ENCODE data around the gene GRK5. TPM values are rescaled to one million over a fixed set of nuclear protein-coding genes. Genes with fewer than 3 reads are reported as not detected.
"Not testable (repeated sequence)": the region's sequence is repeated elsewhere in the genome, so short reads cannot be mapped to it uniquely, and the experiment has no call there.

Gene GRK5
- total RNA-seq, 1 experiment from 2014 or later: 29.0 TPM

DNA sequence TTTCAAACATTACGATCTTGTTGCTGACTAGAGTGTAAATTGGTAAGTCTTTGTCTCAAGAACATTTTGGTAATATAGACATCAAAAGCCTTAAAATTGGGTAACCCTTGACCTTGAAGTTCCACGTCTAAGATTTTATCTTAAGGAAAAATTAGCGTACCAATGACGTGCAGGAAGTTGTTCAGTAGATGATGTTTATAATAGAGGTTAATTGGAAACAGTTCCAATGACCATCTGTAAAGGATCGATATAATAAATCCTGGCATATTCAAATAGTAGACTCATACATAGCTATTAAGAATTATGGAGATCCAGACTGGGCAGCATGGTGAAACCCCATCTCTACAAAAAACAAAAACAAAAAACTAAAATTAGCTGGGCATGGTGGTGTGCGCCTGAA is 20.5 kb downstream of the GRK5 start:
- Histone ChIP-seq H3K4me1 (ENCODE audit: control insufficient read depth, insufficient read depth, low read length) (peaks cover 12% of the 10 kb centered on the region), H3K9me3 (ENCODE audit: control insufficient read depth, insufficient read depth, low read depth, low read length) (no peaks in the 10 kb centered on the region), H3K4me3 (ENCODE audit: low read depth in 2 of 2, low read length in 2 of 2) (no peak overlapping the region), H3K27me3 (ENCODE audit: control insufficient read depth, insufficient read depth, low read length) (no peaks in the 10 kb centered on the region), H3K27ac (ENCODE audit: low read length) (no peak overlapping the region), H3K36me3 (ENCODE audit: control insufficient read depth, insufficient read depth, low read length) (no peaks in the 10 kb centered on the region)
- intact Hi-C loops (cut with micrococcal nuclease; ENCODE audit: unreplicated experiment): no loop called here
- CTCF ChIA-PET: interaction anchor here (0.7 kb wide), 1 partner anchor 13 kb away, joined by 4 read pairs; no protein-coding TSS in a partner anchor
- POLR2A ChIA-PET: no interaction called here
- BruUV-seq (replicated peaks): no TSS peak
- ATAC-seq (no peak), DNase-seq (ENCODE audit: low read depth, low spot score) (no peak)
- TF ChIP-seq REST (IDR thresholded peaks at IDR 0.05; ENCODE audit: insufficient read depth in 1 of 2, low read depth in 2 of 2, low read length in 1 of 2): no peak
- TF ChIP-seq, protein P1, sequence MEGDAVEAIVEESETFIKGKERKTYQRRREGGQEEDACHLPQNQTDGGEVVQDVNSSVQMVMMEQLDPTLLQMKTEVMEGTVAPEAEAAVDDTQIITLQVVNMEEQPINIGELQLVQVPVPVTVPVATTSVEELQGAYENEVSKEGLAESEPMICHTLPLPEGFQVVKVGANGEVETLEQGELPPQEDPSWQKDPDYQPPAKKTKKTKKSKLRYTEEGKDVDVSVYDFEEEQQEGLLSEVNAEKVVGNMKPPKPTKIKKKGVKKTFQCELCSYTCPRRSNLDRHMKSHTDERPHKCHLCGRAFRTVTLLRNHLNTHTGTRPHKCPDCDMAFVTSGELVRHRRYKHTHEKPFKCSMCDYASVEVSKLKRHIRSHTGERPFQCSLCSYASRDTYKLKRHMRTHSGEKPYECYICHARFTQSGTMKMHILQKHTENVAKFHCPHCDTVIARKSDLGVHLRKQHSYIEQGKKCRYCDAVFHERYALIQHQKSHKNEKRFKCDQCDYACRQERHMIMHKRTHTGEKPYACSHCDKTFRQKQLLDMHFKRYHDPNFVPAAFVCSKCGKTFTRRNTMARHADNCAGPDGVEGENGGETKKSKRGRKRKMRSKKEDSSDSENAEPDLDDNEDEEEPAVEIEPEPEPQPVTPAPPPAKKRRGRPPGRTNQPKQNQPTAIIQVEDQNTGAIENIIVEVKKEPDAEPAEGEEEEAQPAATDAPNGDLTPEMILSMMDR (IDR thresholded peaks at IDR 0.05): no peak
- no peak for TF ChIP-seq TCF7L2 (IDR thresholded peaks at IDR 0.05; ENCODE audit: low read depth, low read length)
- TF ChIP-seq SIN3A (IDR thresholded peaks at IDR 0.05; ENCODE audit: borderline replicate concordance, insufficient read depth, low read depth, low read length): no peak
- no peak for TF ChIP-seq POLR2AphosphoS5 (IDR thresholded peaks at IDR 0.05; ENCODE audit: low read depth, low read length)
- in situ Hi-C loops (cut with HindIII; ENCODE audit: low pct_unique_long_range_greater_than_20kb, low sequenced_read_pairs): no loop called here

DNA sequence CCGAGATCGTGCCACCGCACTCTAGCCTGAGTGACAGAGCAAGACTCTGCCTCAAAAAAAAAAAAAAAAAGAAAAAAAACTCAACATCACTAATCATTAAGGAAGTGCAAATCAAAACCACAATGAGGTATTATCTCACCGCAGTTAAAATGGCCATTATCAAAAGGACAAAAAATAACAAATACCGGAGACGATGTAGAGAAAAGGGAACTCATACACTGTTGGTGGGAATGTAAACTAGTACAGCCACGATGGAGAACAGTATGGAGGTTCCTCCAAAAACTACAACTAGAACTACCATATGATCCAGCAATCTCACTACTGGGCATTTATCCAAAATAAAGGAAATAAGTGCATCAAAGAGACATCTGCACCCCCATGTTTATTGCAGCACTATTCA is 24.3 kb downstream of the GRK5 start:
- H3K27ac ChIP-seq (ENCODE audit: low read length): no peak overlapping the region
- H3K36me3 ChIP-seq (ENCODE audit: control insufficient read depth, insufficient read depth, low read length): no peaks in the 10 kb centered on the region
- CTCF ChIA-PET: no interaction called here
- POLR2A ChIA-PET: no interaction called here
- BruUV-seq (replicated peaks): no TSS peak
- intact Hi-C loops (cut with micrococcal nuclease; ENCODE audit: unreplicated experiment) (no loop called here), in situ Hi-C loops (cut with HindIII; ENCODE audit: low pct_unique_long_range_greater_than_20kb, low sequenced_read_pairs) (no loop called here)
- TF ChIP-seq POLR2AphosphoS5 (IDR thresholded peaks at IDR 0.05; ENCODE audit: low read depth, low read length): no peak
- no peaks in the 10 kb centered on the region for H3K27me3 ChIP-seq (ENCODE audit: control insufficient read depth, insufficient read depth, low read length)
- ATAC-seq (no peak), DNase-seq (ENCODE audit: low read depth, low spot score) (no peak)
- no peak overlapping the region for H3K4me3 ChIP-seq (ENCODE audit: low read depth in 2 of 2, low read length in 2 of 2)
- H3K9me3 ChIP-seq (ENCODE audit: control insufficient read depth, insufficient read depth, low read depth, low read length): no peaks in the 10 kb centered on the region
- peaks cover 25% of the 10 kb centered on the region for H3K4me1 ChIP-seq (ENCODE audit: control insufficient read depth, insufficient read depth, low read length)

- H3K9me3 ChIP-seq (ENCODE audit: control insufficient read depth, insufficient read depth, low read depth, low read length); ATAC-seq; POLR2A ChIA-PET; H3K27me3 ChIP-seq (ENCODE audit: control insufficient read depth, insufficient read depth, low read length); BruUV-seq (replicated peaks); DNase-seq (ENCODE audit: low read depth, low spot score); CTCF ChIA-PET; H3K27ac ChIP-seq (ENCODE audit: low read length); H3K4me3 ChIP-seq (ENCODE audit: low read depth in 2 of 2, low read length in 2 of 2); H3K36me3 ChIP-seq (ENCODE audit: control insufficient read depth, insufficient read depth, low read length); in situ Hi-C loops (cut with HindIII; ENCODE audit: low pct_unique_long_range_greater_than_20kb, low sequenced_read_pairs); intact Hi-C loops (cut with micrococcal nuclease; ENCODE audit: unreplicated experiment): not testable (repeated sequence)
- H3K4me1 ChIP-seq (ENCODE audit: control insufficient read depth, insufficient read depth, low read length): peaks cover 29% of the 10 kb centered on the region
These were observed 25.1 kb downstream of the GRK5 start for GRCh38 chr10:119232439-119232838.

Data from Panc1 (cell line).